Measurements from ENCODE around the gene BMPR1B.
"Not testable (repeated sequence)": the region's sequence is repeated elsewhere in the genome, so short reads cannot be mapped to it uniquely, and the experiment has no call there.

BMPR1B gene

GRCh38 chr4:95142932-95143331 lies 385.2 kb downstream of the BMPR1B start:
- no peak for DNase-seq (ENCODE audit: low read depth)

GRCh38 chr4:95151255-95151654 lies 393.5 kb downstream of the BMPR1B start:
- DNase-seq (ENCODE audit: low read depth): no peak

- DNase-seq (ENCODE audit: low read depth): no peak
Measured at GRCh38 chr4:95153182-95153581, 395.4 kb downstream of the BMPR1B start.

GRCh38 chr4:95155759-95156451 lies 398.1 kb downstream of the BMPR1B start:
- no peak for DNase-seq (ENCODE audit: low read depth)

- DNase-seq (ENCODE audit: low read depth): no peak
Measured at GRCh38 chr4:95156452-95156765, 398.7 kb downstream of the BMPR1B start.

- DNase-seq (ENCODE audit: low read depth): no peak
Measured at GRCh38 chr4:95157596-95157995, 399.8 kb downstream of the BMPR1B start.

- no peak for DNase-seq (ENCODE audit: low read depth)
Measured at GRCh38 chr4:95158045-95158444, 400.3 kb downstream of the BMPR1B start.

- DNase-seq (ENCODE audit: low read depth): no peak
Measured at GRCh38 chr4:95158626-95159025, 400.9 kb downstream of the BMPR1B start.

- DNase-seq (ENCODE audit: low read depth): no peak
Measured at GRCh38 chr4:95159384-95159783, 401.6 kb downstream of the BMPR1B start.

- DNase-seq (ENCODE audit: low read depth): no peak
Measured at GRCh38 chr4:95161781-95162469, 404.2 kb downstream of the BMPR1B start.

GRCh38 chr4:95162867-95163266 lies 405.1 kb downstream of the BMPR1B start:
- DNase-seq (ENCODE audit: low read depth): no peak

GRCh38 chr4:95165926-95166524 lies 408.3 kb downstream of the BMPR1B start:
- no peak for DNase-seq (ENCODE audit: low read depth)

GRCh38 chr4:95167805-95168204 lies 410.1 kb downstream of the BMPR1B start:
- no peak for DNase-seq (ENCODE audit: low read depth)

GRCh38 chr4:95170176-95170575 lies 412.4 kb downstream of the BMPR1B start:
- DNase-seq (ENCODE audit: low read depth): no peak

GRCh38 chr4:95171377-95171776 lies 413.6 kb downstream of the BMPR1B start:
- DNase-seq (ENCODE audit: low read depth): not testable (repeated sequence)

- no peak for DNase-seq (ENCODE audit: low read depth)
Measured at GRCh38 chr4:95178938-95179337, 421.2 kb downstream of the BMPR1B start.

GRCh38 chr4:95180531-95181242 lies 422.9 kb downstream of the BMPR1B start:
- no peak for DNase-seq (ENCODE audit: low read depth)

- no peak for DNase-seq (ENCODE audit: low read depth)
Measured at GRCh38 chr4:95181243-95181995, 423.7 kb downstream of the BMPR1B start.

- DNase-seq (ENCODE audit: low read depth): no peak
Measured at GRCh38 chr4:95181996-95182306, 424.2 kb downstream of the BMPR1B start.

GRCh38 chr4:95183656-95184408 lies 426.1 kb downstream of the BMPR1B start:
- no peak for DNase-seq (ENCODE audit: low read depth)

- no peak for DNase-seq (ENCODE audit: low read depth)
Measured at GRCh38 chr4:95186666-95187065, 428.9 kb downstream of the BMPR1B start.

All from stimulated activated CD8-positive, alpha-beta memory T cell treated with anti-CD3 and anti-CD28 coated beads, Interleukin-12 subunit alpha, Interleukin-12 subunit beta, amount 100 ng/mL, for 4 hours (primary cell).